ENCODE data around the gene CCNO. TPM values are rescaled to one million over a fixed set of nuclear protein-coding genes. Genes with fewer than 3 reads are reported as not detected.
A peak's percentile ranks its signal among the peaks of the same experiment; 100 is the strongest.

The CCNO gene
- total RNA-seq, 1 donor from 2014 or later, result not detected

DNA sequence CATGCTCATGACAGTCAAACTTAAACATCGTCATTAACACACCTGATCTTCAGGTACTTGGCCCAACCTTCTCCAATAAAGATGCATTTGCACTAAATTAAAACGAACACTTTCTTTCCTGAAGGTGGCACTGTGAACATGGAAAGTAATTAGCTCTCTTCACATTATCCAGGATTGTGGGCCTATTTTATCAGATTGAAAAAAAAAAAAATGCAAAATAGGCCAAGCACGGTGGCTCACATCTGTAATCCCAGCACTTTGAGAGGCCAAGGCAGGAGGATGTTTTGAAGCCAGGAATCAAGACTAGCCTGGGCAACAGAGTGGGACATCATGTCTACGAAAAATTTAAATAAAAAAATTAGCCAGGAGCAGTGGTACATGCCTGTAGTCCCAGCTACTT lies 46.0 kb downstream of the CCNO start:
- Mint-ChIP-seq H3K4me1 (ENCODE audit: unreplicated experiment) (no peaks in the 10 kb centered on the region), H3K36me3 (ENCODE audit: unreplicated experiment) (no peaks in the 10 kb centered on the region), H3K27ac (ENCODE audit: unreplicated experiment) (no peak overlapping the region), H3K9me3 (ENCODE audit: unreplicated experiment) (peaks cover 3% of the 10 kb centered on the region), H3K4me3 (ENCODE audit: unreplicated experiment) (no peak overlapping the region), H3K27me3 (ENCODE audit: unreplicated experiment) (peaks cover 85% of the 10 kb centered on the region)
- DNase-seq (ENCODE audit: extremely low spot score, unreplicated experiment), result no peak
- TF ChIP-seq, protein P1, sequence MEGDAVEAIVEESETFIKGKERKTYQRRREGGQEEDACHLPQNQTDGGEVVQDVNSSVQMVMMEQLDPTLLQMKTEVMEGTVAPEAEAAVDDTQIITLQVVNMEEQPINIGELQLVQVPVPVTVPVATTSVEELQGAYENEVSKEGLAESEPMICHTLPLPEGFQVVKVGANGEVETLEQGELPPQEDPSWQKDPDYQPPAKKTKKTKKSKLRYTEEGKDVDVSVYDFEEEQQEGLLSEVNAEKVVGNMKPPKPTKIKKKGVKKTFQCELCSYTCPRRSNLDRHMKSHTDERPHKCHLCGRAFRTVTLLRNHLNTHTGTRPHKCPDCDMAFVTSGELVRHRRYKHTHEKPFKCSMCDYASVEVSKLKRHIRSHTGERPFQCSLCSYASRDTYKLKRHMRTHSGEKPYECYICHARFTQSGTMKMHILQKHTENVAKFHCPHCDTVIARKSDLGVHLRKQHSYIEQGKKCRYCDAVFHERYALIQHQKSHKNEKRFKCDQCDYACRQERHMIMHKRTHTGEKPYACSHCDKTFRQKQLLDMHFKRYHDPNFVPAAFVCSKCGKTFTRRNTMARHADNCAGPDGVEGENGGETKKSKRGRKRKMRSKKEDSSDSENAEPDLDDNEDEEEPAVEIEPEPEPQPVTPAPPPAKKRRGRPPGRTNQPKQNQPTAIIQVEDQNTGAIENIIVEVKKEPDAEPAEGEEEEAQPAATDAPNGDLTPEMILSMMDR (IDR thresholded peaks at IDR 0.05), result peak; percentile 38

Other genes starting within 250 kb of the CCNO start
- gene ESM1, start 248.0 kb downstream of the CCNO start, total RNA-seq, result 0.35 and 0.73 TPM in 2 replicates
- not detected in 2 replicates for gene GZMK, start 209.4 kb downstream of the CCNO start, total RNA-seq
- not detected in 2 replicates for gene GZMA, start 131.0 kb downstream of the CCNO start, total RNA-seq
- 139 and 154 TPM in 2 replicates for gene GPX8, start 73.4 kb downstream of the CCNO start, total RNA-seq
- not detected in 2 replicates for gene CDC20B, start 60.4 kb downstream of the CCNO start, total RNA-seq
- gene MCIDAS, start 6.3 kb downstream of the CCNO start, total RNA-seq, result not detected in 2 replicates
- 23.1 and 24.5 TPM in 2 replicates for gene DHX29, start 74.1 kb upstream of the CCNO start, total RNA-seq
- gene MTREX, start 74.4 kb upstream of the CCNO start, total RNA-seq, result 58.5 and 61.3 TPM in 2 replicates